Myocyte (in vitro differentiated cells): ENCODE measurements around the gene DYNC1I1. TPM values are rescaled to one million over a fixed set of nuclear protein-coding genes. Genes with fewer than 3 reads are reported as not detected.

Experiments used
- DNase-seq: peaks from one replicate; pipeline ENCODE4 v3.0.0-alpha.2; 2012; ENCODE audit warnings: low read depth
- total RNA-seq: library from RNA; depleted of rRNA; stranded (reverse); fragments of >200 nt; gene quantifications from 2 replicates; pipeline ENCODE4 v1.2.3, GENCODE V29; 2014

The DYNC1I1 gene
- total RNA-seq, 1 donor from 2014 or later, result 1.6 TPM

- no peak for DNase-seq
These were observed 74.7 kb downstream of the DYNC1I1 start for GRCh38 chr7:95847061-95847460.

GRCh38 chr7:95859429-95859828 lies 87.1 kb downstream of the DYNC1I1 start:
- peak; percentile 99 for DNase-seq

GRCh38 chr7:95861041-95861440 lies 88.7 kb downstream of the DYNC1I1 start:
- DNase-seq, result peak; percentile 49

GRCh38 chr7:95863623-95864022 lies 91.3 kb downstream of the DYNC1I1 start:
- DNase-seq, result no peak

GRCh38 chr7:95865716-95866371 lies 93.5 kb downstream of the DYNC1I1 start:
- DNase-seq, result peak; percentile 32

GRCh38 chr7:95867309-95867708 lies 95.0 kb downstream of the DYNC1I1 start:
- DNase-seq, result peak; percentile 57

GRCh38 chr7:95871075-95871848 lies 98.9 kb downstream of the DYNC1I1 start:
- DNase-seq, result peak; percentile 81

- no peak for DNase-seq
These were observed 99.5 kb downstream of the DYNC1I1 start for GRCh38 chr7:95871896-95872295.

GRCh38 chr7:95874129-95874528 lies 101.8 kb downstream of the DYNC1I1 start:
- no peak for DNase-seq

- DNase-seq, result peak; percentile 64
These were observed 102.3 kb downstream of the DYNC1I1 start for GRCh38 chr7:95874541-95875265.

- no peak for DNase-seq
These were observed 103.2 kb downstream of the DYNC1I1 start for GRCh38 chr7:95875519-95875918.

- no peak for DNase-seq
These were observed 106.3 kb downstream of the DYNC1I1 start for GRCh38 chr7:95878677-95879076.

- DNase-seq, result no peak
These were observed 109.2 kb downstream of the DYNC1I1 start for GRCh38 chr7:95881597-95881996.

- DNase-seq, result no peak
These were observed 110.9 kb downstream of the DYNC1I1 start for GRCh38 chr7:95883217-95883616.

- no peak for DNase-seq
These were observed 114.2 kb downstream of the DYNC1I1 start for GRCh38 chr7:95886501-95887090.

GRCh38 chr7:95893484-95893883 lies 121.1 kb downstream of the DYNC1I1 start:
- DNase-seq, result no peak

GRCh38 chr7:95897557-95898251 lies 125.3 kb downstream of the DYNC1I1 start:
- no peak for DNase-seq

- no peak for DNase-seq
These were observed 127.7 kb downstream of the DYNC1I1 start for GRCh38 chr7:95899919-95900513.

- no peak for DNase-seq
These were observed 128.7 kb downstream of the DYNC1I1 start for GRCh38 chr7:95901006-95901405.

GRCh38 chr7:95904099-95904498 lies 131.7 kb downstream of the DYNC1I1 start:
- DNase-seq, result peak; percentile 32

- DNase-seq, result peak; percentile 57
These were observed 132.8 kb downstream of the DYNC1I1 start for GRCh38 chr7:95905167-95905566.
